GM18499 (cell line): Measurements from ENCODE around the gene GLIS1.

ENCODE experiments used
- ATAC-seq: cut with Tn5 transposase; IDR thresholded peaks from one replicate; pipeline ENCODE4 v1.9.1; 2021; ENCODE audit warnings: moderate number of reproducible peaks; ENCODE audit not compliant: insufficient read depth, unreplicated experiment

Gene GLIS1

DNA sequence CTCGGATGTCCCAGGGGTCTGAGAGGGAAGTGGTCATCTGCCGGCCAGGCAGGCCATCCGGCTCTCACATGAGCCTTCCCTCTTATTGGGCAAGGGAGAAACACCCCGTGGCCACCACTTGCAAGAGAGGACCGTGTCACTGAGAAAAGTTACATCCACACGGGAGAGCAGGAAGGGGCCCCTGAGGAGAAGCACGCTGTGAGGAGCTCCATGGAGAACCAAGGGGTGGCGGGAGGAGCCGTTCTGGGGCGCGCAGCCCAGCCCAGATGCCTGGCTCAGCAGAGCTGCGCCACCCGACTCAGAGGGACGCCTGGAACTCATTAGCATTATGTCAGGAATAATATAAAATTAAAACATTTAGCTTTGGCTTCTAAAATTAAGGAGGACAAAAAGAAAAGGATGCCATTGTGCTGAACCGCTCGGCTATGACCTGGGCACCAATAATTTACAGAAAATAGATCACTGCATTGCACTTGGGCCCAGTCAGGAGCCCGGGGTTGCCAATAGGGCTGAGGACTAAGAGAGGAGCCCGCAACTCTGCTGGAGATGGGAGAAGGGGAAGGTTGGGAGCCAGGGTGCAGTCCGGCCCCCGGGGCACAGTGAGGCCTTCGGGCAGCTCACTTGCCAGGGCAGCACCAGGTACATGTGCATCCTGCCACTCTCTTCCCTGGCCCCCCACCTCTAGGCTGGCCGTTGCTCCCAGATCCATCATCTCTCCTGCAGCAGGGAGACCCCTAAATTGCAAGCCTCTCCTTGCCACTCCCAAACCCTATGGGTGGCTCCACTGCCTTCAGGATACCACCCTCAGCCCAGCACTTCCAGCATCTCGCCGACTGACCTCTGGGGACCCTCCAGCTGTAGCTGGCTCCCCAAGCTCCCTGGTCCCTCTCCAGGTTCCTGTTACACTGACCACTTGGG lies 194.9 kb downstream of the GLIS1 start:
- ATAC-seq = no peak

GRCh38 chr1:53543130-53543777 lies 195.7 kb downstream of the GLIS1 start:
- ATAC-seq = no peak

GRCh38 chr1:53542551-53542950 lies 196.4 kb downstream of the GLIS1 start:
- ATAC-seq = no peak

DNA sequence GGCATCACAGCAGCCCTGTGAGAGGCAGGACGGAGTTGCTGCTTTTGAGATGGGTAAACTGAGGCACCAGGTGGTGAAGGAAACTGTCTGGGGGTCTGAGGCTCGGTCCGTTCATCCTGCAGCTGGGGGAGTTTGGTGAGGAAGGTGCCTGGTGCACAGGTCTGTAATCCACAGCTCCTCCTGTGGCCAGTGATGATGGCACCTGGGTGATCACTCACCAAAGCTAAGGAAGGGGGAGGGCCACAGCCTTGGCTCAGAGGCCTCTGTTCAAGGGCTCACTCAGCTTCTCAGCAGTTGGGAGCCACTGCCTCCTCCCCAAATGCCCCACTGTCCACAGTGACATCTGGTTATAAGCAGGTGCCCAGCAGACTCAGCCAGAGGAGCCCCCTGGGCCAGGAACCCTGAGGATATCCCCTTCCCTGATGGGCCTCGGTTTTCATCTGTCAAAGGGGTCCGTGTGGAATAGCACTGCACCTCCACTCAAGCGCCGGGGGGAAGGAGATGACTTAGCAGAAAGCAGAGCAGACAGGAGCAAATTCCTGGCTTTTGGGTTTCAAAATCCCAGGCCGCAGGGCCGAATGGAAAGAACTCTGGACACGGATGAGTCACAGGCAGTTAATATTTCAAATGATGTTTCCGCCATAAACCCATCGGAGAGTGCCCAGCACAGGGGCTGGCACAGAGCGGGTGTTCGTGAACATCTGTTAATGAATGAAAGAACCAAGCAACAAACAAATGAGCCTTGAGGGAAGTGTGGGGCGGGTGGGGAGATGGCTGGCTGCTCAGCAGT lies 197.0 kb downstream of the GLIS1 start:
- ATAC-seq = no peak

GRCh38 chr1:53541263-53541625 lies 197.7 kb downstream of the GLIS1 start:
- ATAC-seq = no peak

DNA sequence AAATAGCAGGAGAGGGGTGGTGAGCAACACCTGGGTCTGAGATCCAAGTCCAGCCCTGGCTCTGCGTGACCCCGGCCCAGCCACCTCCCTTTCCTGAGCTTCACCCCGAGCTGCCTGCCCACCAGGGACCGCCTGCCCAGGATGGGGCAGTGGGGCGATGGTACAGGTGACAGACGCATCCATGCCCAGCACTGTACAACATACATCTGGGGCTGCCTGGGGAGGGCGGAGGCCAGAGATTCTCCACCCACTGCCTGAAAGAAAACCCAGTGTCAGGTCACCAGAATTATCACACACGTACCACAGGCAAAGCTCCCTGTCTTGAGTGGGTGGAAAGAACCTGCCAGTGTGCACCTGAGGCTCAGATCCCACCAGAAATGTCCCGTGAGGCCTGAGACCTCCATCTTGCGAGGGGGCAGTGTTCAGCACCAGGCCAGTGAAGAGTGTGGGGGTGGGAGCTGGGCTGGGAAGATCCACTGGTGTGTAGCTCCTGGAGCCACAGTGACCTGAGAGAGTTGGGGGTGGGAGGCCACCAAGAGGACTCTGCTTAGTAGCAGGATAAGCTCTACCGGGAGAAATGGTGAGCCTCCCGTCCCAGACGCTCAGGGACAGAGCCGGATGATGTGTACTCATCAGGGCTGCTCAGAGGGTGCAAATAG lies 198.2 kb downstream of the GLIS1 start:
- no peak for ATAC-seq

DNA sequence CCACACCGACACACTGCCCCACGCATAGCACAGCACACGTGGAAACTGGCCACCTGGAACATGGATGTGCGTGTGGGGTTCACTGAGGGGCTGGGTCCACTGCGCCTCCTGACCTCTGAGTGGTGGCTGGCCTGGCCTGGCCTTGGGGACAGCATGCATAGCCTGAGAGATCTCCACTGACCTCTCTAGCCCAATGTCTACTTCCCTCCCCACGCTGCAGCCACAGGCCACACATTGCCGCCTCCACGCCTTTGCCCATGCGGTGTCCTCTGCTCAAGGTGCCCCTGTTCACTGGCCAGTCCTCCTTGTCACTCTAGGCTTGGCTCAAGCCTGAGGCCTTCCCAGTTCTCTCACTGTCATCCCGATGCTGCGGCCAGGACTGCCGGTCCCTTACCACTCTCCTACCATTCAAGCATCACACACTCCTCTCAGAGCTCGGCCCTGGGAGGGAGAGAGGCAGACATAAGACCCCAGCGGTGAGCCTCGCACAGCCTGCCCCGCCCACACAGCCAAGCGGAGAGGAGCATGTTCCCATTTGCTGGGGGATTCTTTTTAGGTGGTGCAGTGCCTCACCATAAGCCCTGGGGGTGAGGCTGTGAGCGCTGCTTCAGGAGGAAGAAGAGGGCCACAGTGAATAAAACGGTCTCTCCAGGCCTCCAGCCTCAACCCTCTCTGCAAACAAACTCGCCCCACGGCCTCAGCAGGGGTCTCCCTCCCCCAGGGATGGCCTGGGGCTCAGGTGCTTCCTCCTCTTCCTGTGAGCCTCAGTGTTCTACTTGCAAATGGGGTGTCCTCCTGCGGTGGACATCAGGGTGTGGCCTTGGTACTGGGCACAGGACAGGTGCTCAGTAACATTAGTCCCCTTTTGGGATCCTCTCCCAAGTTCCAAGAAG lies 199.0 kb downstream of the GLIS1 start:
- no peak for ATAC-seq

- ATAC-seq = no peak
Observed at GRCh38 chr1:53539226-53539625, 199.7 kb downstream of the GLIS1 start.

DNA sequence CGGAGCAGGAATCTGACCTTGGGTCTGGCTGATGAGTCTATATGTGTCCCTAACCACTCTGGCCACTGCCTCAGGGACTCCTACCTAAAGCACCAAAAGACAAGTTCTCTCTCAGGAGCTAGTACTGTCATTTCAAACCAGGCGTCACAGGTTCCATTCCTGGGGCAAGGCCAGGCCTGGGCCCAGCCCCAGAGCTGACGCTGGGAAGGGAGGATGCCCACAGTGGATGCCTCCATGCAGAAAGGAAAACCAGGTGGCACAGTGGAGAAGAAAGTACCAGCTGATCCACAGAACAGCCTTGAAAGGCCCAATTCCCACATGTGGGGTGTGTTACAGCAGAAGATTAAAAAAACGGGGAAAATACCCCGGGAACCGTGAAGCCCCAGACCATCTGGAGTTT lies 202.4 kb downstream of the GLIS1 start:
- ATAC-seq = no peak

DNA sequence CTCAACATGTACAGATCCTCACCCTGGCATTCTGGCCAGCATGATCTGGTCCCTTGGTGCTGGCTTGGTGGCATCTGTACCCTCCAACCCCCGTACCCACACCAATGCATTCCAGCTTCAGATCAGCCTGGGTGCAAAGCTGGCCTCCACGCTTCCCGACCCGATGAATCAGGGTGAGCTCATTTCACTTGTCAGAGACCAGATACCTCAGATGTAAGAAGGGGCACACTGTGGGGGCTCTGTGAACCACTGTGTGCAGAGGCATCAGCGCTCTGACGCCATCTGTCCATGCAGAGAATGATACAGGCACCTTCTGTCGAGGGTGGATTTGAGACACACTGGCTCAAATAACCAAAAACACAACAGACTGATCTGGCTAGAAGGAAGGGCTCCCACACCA lies 203.1 kb downstream of the GLIS1 start:
- ATAC-seq = no peak

GRCh38 chr1:53535226-53535625 lies 203.7 kb downstream of the GLIS1 start:
- no peak for ATAC-seq

GRCh38 chr1:53532912-53533311 lies 206.1 kb downstream of the GLIS1 start:
- no peak for ATAC-seq

DNA sequence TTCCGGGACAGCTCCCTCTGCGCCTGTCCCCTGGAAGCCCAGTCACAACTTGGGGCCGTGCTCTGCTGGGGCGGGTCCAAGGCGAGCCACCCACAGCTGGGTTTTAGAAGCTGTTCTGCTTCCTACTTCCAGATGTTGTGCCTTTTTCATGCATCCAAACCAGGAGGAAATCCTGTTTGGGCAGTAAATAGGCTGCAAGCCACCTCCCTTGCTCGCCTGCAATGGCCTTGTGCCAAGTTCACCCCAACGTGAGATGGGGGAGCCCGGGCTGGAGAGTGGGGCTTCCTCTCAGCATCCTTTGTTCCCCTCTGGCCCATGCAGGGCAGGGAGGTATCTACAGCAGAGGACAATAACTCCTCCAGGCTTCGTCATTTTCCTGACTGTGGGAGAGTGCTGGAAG lies 206.6 kb downstream of the GLIS1 start:
- ATAC-seq = no peak

- ATAC-seq = no peak
Observed at GRCh38 chr1:53530550-53530949, 208.4 kb downstream of the GLIS1 start.

- ATAC-seq = no peak
Observed at GRCh38 chr1:53529555-53529954, 209.4 kb downstream of the GLIS1 start.

DNA sequence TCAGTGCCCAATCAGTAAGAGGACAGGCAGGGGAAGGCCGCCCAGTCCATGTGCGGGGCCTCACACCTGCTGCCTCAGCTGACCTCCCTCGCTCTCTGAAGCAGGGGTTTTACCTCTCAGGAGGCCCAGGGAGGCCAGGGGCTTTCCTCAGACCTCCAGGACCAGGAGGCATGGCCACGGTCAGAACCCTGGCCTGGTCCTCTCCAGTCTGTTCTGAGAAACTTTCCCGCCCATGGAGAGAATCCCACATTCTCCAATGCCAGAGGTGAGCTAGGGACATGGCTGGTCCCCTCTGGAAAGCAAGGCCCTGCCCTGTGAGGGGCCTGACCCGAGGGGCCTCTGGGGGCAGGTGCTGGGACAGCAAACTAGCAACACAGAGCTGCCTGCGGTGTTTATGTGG lies 211.6 kb downstream of the GLIS1 start:
- no peak for ATAC-seq

- no peak for ATAC-seq
Observed at GRCh38 chr1:53526451-53527101, 212.4 kb downstream of the GLIS1 start.

DNA sequence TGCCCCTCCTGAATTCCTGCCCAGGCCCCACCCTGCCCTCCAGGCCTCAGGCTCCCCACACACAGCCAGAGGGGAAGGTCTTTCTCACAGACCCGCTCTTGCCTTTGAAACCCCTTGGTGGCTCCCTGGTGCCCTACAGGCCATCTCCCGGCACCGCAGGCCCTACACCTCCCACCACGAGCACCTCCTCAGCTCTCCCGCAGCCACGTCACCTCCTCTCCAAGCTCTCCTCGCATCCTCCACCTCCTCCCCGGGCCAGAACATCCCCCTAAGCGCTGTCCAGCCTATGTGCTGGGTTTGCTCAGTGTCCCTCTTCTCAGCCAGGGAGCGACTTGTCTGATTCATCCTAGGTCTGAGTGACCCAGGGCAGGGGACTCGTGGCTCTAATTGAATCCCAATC lies 213.4 kb downstream of the GLIS1 start:
- ATAC-seq = no peak
